ENCODE results near the gene SCLY. TPM values are rescaled to one million over a fixed set of nuclear protein-coding genes. Genes with fewer than 3 reads are reported as not detected.

The SCLY gene
- total RNA-seq, 2 donors from 2014 or later: 18.5 to 32.4 TPM

- 94% methylated on average over 11 of the region's 11 CpGs; no CpG with 5 or more reads in 1 of the 2 donors for WGBS, 2 donors
- no peaks in the 10 kb centered on the region for H3K36me3 ChIP-seq (replicated peaks in 1 of 2; ENCODE audit: insufficient read depth in 1 of 2, low read depth in 2 of 2)
- peaks cover 2% of the 10 kb centered on the region for H3K4me1 ChIP-seq
- intact Hi-C loops (cut with DNase I): no loop called here
- no peak for TF ChIP-seq CTCF (IDR thresholded peaks at IDR 0.05)
- no peak overlapping the region for H3K4me3 ChIP-seq
- DNase-seq (no peak), ATAC-seq (no peak)
- no peaks in the 10 kb centered on the region for H3K9me3 ChIP-seq
- no peaks in the 10 kb centered on the region for H3K27me3 ChIP-seq
- H3K27ac ChIP-seq: no peak overlapping the region
These were observed 73.6 kb downstream of the SCLY start for GRCh38 chr2:238134393-238134785.

- 85 to 87% methylated on average over 15 of the region's 15 CpGs for WGBS, 2 donors
- H3K4me3 ChIP-seq: no peak overlapping the region
- intact Hi-C loops (cut with DNase I): no loop called here
- H3K4me1 ChIP-seq: peaks cover 6% of the 10 kb centered on the region
- H3K27ac ChIP-seq: no peak overlapping the region
- no peaks in the 10 kb centered on the region for H3K27me3 ChIP-seq
- DNase-seq (no peak), ATAC-seq (no peak)
- H3K9me3 ChIP-seq: no peaks in the 10 kb centered on the region
- no peaks in the 10 kb centered on the region for H3K36me3 ChIP-seq (replicated peaks in 1 of 2; ENCODE audit: insufficient read depth in 1 of 2, low read depth in 2 of 2)
- TF ChIP-seq POLR2A (IDR thresholded peaks at IDR 0.05): no peak
- no peak for TF ChIP-seq CTCF (IDR thresholded peaks at IDR 0.05)
These were observed 74.9 kb downstream of the SCLY start for GRCh38 chr2:238135601-238136150.

- no peaks in the 10 kb centered on the region for H3K9me3 ChIP-seq
- H3K36me3 ChIP-seq (replicated peaks in 1 of 2; ENCODE audit: insufficient read depth in 1 of 2, low read depth in 2 of 2): no peaks in the 10 kb centered on the region
- intact Hi-C loops (cut with DNase I): no loop called here
- DNase-seq (peak; percentile 26 to 59 (median 40)), ATAC-seq (no peak)
- no peaks in the 10 kb centered on the region for H3K27me3 ChIP-seq
- H3K27ac ChIP-seq: no peak overlapping the region
- 78 to 80% methylated on average over 13 to 14 of the region's 14 CpGs for whole genome bisulfite sequencing, 2 donors
- TF ChIP-seq POLR2A (IDR thresholded peaks at IDR 0.05): no peak
- TF ChIP-seq CTCF (IDR thresholded peaks at IDR 0.05): no peak
- no peak overlapping the region for H3K4me3 ChIP-seq
- peaks cover 6% of the 10 kb centered on the region for H3K4me1 ChIP-seq
These were observed 76.2 kb downstream of the SCLY start for GRCh38 chr2:238136820-238137537.

- WGBS, 2 donors: 92% methylated on average over 9 to 13 of the region's 13 CpGs
- TF ChIP-seq POLR2A (IDR thresholded peaks at IDR 0.05) (no peak), CTCF (IDR thresholded peaks at IDR 0.05) (no peak)
- Histone ChIP-seq H3K9me3 (no peaks in the 10 kb centered on the region), H3K27ac (no peak overlapping the region), H3K4me3 (no peak overlapping the region), H3K36me3 (replicated peaks in 1 of 2; ENCODE audit: insufficient read depth in 1 of 2, low read depth in 2 of 2) (no peaks in the 10 kb centered on the region), H3K4me1 (peaks cover 6% of the 10 kb centered on the region), H3K27me3 (no peaks in the 10 kb centered on the region)
- DNase-seq (no peak), ATAC-seq (no peak)
- intact Hi-C loops (cut with DNase I): no loop called here
These were observed 77.1 kb downstream of the SCLY start for GRCh38 chr2:238137885-238138284.
